Neural crest cell (in vitro differentiated cells): ENCODE results near the gene TMEM259. TPM values are rescaled to one million over a fixed set of nuclear protein-coding genes. Genes with fewer than 3 reads are reported as not detected.

ENCODE experiments used
- DNase-seq: peaks from one replicate; pipeline ENCODE4 v3.0.0; 2021; ENCODE audit warnings: low read depth, mixed read lengths, low spot score
- H3K27ac Mint-ChIP-seq: one replicate; pipeline ENCODE4 v1.8.0; 2021; ENCODE audit warnings: mild to moderate bottlenecking, mixed read lengths; ENCODE audit not compliant: unreplicated experiment
- H3K27me3 Mint-ChIP-seq: 2 replicates; pipeline ENCODE4 v1.8.0; 2021; ENCODE audit warnings: low read depth, mild to moderate bottlenecking, mixed read lengths
- H3K36me3 Mint-ChIP-seq: 2 replicates; pipeline ENCODE4 v1.8.0; 2021; ENCODE audit warnings: low read depth, mild to moderate bottlenecking, mixed read lengths
- H3K4me1 Mint-ChIP-seq: 2 replicates; pipeline ENCODE4 v1.8.0; 2021; ENCODE audit warnings: mixed read lengths
- H3K4me3 Mint-ChIP-seq: one replicate; pipeline ENCODE4 v1.8.0; 2021; ENCODE audit warnings: mild to moderate bottlenecking, mixed read lengths
- H3K9me3 Mint-ChIP-seq: 2 replicates; pipeline ENCODE4 v1.8.0; 2021; ENCODE audit warnings: mixed read lengths
- total RNA-seq: library from RNA; stranded (reverse); gene quantifications from 2 replicates; pipeline ENCODE4 v1.2.1, GENCODE V29; 2021
- TF ChIP-seq, protein P1 (sequence below): fragments of 200-600 bp; sonication (generic); conservative IDR thresholded peaks from 2 replicates; pipeline ENCODE4 v1.5.0; 2021; ENCODE audit warnings: antibody characterized with exemption, mild to moderate bottlenecking

TMEM259 gene
- total RNA-seq, 1 donor from 2014 or later = 170 TPM

DNA sequence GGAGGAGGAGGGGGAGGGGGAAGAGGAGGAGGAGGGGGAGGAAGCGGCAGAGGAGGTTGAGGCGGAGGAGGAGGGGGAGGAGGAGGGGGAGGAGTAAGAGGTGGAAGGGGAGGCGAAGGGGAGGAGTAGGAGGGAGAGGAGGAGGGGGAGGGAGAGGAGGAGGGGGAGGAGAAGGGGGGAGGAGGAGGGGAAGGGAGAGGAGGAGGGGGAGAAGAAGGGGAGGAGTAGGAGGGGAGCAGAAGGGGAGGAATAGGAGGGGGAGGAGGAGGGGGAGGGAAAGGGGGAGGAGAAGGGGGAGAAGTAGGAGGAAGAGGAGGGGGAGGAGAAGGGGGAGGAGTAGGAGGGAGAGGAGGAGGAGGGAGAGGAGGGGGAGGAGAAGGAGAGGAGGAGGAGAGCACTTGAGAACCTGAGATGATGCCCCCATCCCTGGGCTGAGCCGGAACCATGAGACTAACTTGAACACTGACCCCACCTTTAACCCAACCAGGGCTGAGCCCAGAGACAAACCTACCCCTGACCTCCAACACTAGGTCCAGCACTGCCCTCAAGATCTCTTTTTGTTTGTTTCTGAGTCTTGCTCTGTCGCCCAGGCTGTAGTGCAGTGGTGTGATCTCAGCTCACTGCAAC, 31.5 kb upstream of the TMEM259 start:
- DNase-seq = no peak
- Mint-ChIP-seq H3K36me3 (no peaks in the 10 kb centered on the region), H3K4me1 (peaks cover 8% of the 10 kb centered on the region), H3K9me3 (no peaks in the 10 kb centered on the region), H3K4me3 (no peak overlapping the region), H3K27ac (no peak overlapping the region), H3K27me3 (no peaks in the 10 kb centered on the region)
- TF ChIP-seq, protein P1, sequence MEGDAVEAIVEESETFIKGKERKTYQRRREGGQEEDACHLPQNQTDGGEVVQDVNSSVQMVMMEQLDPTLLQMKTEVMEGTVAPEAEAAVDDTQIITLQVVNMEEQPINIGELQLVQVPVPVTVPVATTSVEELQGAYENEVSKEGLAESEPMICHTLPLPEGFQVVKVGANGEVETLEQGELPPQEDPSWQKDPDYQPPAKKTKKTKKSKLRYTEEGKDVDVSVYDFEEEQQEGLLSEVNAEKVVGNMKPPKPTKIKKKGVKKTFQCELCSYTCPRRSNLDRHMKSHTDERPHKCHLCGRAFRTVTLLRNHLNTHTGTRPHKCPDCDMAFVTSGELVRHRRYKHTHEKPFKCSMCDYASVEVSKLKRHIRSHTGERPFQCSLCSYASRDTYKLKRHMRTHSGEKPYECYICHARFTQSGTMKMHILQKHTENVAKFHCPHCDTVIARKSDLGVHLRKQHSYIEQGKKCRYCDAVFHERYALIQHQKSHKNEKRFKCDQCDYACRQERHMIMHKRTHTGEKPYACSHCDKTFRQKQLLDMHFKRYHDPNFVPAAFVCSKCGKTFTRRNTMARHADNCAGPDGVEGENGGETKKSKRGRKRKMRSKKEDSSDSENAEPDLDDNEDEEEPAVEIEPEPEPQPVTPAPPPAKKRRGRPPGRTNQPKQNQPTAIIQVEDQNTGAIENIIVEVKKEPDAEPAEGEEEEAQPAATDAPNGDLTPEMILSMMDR = no peak

GRCh38 chr19:1051791-1052190, 30.9 kb upstream of the TMEM259 start:
- H3K27me3 Mint-ChIP-seq = no peaks in the 10 kb centered on the region
- TF ChIP-seq, protein P1 = no peak
- H3K9me3 Mint-ChIP-seq = no peaks in the 10 kb centered on the region
- H3K27ac Mint-ChIP-seq = no peak overlapping the region
- peaks cover 8% of the 10 kb centered on the region for H3K4me1 Mint-ChIP-seq
- DNase-seq = no peak
- H3K4me3 Mint-ChIP-seq = no peak overlapping the region
- H3K36me3 Mint-ChIP-seq = no peaks in the 10 kb centered on the region

- DNase-seq = no peak
- Mint-ChIP-seq H3K36me3 (no peaks in the 10 kb centered on the region), H3K4me1 (peaks cover 8% of the 10 kb centered on the region), H3K4me3 (no peak overlapping the region), H3K27ac (no peak overlapping the region), H3K9me3 (no peaks in the 10 kb centered on the region), H3K27me3 (no peaks in the 10 kb centered on the region)
- TF ChIP-seq, protein P1 = no peak
Observed at GRCh38 chr19:1050989-1051788, 30.3 kb upstream of the TMEM259 start.

DNA sequence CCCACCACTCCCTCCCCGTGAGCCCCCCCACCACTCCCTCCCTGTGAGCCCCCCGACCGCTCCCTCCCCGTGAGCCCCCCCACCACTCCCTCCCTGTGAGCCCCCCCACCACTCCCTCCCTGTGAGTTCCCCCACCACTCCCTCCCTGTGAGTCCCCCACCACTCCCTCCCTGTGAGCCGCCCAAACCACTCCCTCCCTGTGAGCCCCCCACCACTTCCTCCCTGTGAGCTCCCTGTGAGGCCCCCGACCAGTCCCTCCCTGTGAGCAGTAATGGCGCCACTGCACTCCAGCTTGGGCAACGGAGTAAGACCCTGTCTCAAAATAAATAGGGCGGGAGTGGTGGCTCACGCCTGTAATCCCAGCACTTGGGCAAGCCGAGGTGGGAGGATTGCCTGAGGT, 28.9 kb upstream of the TMEM259 start:
- TF ChIP-seq, protein P1 = no peak
- Mint-ChIP-seq H3K4me3 (no peak overlapping the region), H3K9me3 (no peaks in the 10 kb centered on the region), H3K27ac (no peak overlapping the region), H3K27me3 (no peaks in the 10 kb centered on the region), H3K4me1 (peaks cover 8% of the 10 kb centered on the region), H3K36me3 (no peaks in the 10 kb centered on the region)
- DNase-seq = no peak

- TF ChIP-seq, protein P1 = no peak
- peaks cover 8% of the 10 kb centered on the region for H3K4me1 Mint-ChIP-seq
- no peak overlapping the region for H3K4me3 Mint-ChIP-seq
- H3K27me3 Mint-ChIP-seq = no peaks in the 10 kb centered on the region
- H3K9me3 Mint-ChIP-seq = no peaks in the 10 kb centered on the region
- H3K36me3 Mint-ChIP-seq = no peaks in the 10 kb centered on the region
- no peak overlapping the region for H3K27ac Mint-ChIP-seq
- DNase-seq = no peak
Observed at GRCh38 chr19:1049106-1049505, 28.2 kb upstream of the TMEM259 start.
